Hindlimb muscle (tissue), 1 donor: Measurements from ENCODE around the gene TMPRSS4. TPM values are rescaled to one million over a fixed set of nuclear protein-coding genes. Genes with fewer than 3 reads are reported as not detected.
A peak's percentile ranks its signal among the peaks of the same experiment; 100 is the strongest.

Experiments
- DNase-seq: peaks from one replicate; pipeline ENCODE4 v3.0.0-alpha.2; 2013
- polyA plus RNA-seq: library from polyadenylated mRNA; unstranded; fragments of 120-200 nt; gene quantifications from one replicate; pipeline ENCODE4 v1.2.1, GENCODE V29; 2013; ENCODE audit not compliant: insufficient read length

Gene TMPRSS4
- polyA plus RNA-seq, 1 donor = 0.08 TPM

DNA sequence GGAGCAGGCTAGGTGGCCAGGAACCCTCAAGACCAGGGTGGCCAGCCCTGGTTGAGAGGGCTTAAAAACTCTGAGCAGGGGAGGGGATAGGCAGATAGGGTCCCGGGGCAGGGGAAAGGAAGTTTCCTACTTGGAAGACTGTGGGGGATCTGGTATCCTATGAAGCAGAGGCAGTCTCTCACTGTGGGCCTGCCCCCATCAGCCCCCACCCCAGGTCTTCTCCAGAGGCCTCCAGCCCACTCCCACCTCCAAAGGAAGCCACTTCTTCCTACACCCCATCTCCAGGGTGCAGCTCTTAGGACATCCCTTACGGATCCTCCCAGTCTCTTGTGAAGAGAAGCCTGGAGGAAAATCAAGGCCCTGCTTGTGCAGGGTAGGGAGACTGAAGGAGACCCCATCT, 59.5 kb downstream of the TMPRSS4 start:
- no peak for DNase-seq

DNA sequence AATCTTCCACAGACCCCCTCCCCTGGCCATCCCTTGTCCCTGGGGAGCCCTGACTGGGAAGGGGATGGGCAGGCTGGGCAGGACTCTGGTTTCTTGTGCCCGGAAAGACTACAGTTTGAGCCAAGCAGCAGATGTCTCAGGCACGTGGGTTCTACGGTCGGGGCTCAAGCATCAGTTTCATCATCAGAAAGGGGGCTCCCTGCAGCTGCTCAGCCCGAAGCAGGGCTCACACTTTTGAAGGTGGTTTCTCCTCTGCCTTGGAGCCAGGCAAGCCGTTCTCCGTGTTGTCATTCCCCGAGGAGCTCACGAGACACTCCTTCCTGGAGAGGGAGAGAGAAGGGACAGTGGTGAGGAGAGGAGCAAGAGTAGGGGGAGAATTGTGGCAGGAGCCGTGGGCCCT, 59.9 kb downstream of the TMPRSS4 start:
- DNase-seq = no peak

DNA sequence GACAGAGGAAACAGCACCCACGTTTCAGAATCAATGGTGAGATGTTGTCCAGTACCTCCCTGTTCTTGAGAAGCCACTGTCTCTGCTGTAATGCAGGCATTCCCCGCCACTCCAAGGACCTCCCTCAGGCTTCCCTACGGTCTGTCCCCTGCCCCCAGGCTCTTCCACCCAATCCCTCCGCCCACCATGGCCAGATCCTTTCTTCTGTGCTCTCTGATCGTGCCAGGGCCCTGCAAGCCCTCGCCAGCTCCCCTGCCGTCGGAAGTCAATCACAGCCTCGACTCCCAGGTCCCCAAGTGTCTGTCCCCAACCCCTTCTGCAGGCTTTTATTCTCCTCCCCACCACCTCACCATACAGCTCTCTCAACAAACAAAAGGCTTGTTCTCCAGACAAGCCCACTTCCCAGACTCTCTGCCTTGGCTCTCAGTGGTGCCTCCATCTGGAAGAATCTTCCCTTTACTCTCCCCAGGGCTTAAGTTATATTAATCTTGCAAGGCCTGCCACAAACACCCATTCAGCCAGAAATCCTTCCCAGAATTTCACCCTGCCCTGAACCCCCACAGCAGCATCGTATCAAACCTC, 62.1 kb downstream of the TMPRSS4 start:
- DNase-seq = no peak

DNA sequence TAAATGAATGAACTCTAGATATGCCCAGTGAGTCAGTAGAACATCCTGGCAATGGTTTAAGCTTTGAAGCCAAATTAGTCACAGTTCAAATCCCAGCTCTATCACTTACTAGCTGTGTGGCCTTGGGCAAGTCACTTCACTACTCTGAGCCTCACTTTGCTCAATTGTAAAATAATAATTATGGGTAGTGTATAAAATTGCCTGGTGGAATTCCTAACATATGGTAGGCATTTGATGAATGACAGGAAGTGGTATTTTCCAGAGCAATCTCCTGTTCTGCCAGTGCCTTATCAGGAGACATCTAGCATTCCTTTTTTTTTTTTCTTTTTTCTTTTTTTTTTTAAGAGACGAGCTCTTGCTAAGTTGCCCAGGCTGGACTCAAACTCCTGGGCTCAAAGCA, 62.7 kb downstream of the TMPRSS4 start:
- no peak for DNase-seq

DNA sequence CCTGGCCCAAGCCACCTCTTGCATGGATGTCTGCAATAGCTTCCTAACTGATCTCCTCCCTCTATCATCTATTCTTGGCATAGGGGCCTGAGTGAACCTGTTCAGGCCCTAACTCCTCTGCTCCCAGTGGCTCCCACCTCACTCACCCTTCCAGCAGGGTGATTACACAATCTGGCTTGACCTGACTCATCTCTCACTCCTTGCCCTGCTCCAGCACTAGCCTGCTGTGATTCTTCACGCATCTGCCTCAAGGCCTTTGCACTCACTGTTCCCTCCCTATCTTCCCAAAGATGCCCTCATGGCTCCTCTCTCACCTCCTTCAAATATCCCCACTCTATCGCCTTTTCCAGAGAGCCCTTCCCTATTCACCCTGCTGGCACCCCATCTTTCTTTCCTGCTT, 65.2 kb downstream of the TMPRSS4 start:
- no peak for DNase-seq

DNA sequence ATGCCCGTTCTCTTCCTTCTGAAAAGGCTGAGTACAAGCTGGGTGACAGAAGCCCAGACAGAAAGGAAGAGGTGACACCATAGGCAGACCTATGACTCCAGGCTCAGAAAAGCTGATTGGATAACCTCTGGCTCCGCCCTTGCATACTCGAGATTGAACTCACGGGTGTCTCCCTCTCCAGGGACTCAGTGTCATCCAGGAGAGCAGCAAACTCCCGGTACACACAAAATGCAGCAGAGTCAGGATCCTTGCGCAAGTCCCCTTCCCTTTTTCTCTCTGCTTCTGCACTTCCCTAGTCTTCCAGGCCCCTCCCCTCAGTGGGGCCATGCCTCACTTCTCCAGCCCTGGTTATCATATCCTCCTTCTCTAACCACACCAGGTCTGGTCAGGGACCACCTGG, 65.9 kb downstream of the TMPRSS4 start:
- no peak for DNase-seq

DNA sequence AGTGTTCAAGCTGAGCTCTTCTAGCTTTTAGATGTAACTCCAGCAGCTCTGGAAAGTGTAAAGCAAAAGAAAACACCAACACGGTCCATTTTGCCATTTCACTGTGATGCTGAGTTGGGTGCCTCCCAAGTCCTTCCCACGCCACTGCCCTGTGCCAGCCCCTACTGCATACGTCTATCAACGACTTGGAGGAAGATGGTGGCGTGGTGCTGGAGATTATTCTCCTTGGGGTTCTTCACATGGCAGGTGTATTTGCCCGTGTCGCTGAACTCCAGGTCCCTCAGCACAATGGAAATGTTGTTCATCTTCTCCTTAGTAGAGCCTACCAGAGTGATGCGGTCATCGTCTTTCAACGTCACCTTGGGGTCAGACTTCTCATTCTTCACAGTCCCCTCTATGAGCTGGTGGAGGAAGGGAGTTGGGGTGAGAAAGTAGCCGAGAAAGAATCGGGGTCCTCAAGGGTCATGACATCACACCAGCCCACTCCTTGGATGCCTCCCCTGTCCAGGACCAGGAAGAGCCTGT, 66.8 kb downstream of the TMPRSS4 start:
- no peak for DNase-seq

DNA sequence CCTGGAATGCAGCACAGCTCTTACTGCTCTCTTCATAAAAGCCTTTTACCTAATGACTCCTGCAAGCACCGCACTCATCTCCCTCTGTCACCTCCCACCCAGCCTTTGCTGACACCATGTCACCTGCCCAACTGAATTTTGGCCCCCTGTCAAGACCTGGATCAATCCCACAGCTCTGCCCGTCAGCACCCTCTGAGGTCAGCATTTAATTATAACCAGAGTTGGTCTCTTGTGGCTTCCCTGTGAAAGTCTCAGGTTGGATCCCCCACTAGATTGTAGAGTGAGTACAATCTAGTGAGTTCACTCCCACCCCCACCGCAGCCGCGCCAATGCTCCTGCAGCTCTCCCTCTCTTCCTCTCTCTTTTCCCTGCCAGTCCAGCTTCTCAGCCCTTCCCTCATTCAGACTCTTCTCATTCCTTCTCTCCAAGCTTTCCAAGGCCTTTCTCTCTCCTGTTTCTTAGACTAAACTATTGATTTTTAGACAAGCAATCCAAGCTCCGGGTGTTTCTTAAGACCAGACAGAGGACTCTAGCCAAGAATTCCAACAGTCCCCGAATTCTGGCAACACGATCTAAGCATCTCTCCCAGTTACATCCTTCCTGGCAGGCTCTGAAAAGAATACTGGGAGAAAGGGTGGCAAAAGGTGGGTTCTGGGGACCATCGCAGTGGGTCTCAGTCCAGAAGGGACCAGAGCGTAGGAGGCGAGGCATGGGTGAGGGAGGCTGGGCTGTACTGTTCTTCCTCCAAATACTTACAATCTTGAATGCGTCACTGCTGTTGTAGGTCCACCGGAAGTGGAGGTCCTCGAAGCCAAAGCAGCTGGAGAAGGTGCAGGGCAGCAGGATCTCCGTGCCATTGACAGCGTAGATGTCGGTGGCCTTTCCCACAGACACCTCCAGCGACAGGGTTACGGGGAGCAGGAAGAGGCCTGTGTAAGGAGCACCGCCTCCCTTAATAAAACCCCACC, 67.7 kb downstream of the TMPRSS4 start:
- no peak for DNase-seq

DNA sequence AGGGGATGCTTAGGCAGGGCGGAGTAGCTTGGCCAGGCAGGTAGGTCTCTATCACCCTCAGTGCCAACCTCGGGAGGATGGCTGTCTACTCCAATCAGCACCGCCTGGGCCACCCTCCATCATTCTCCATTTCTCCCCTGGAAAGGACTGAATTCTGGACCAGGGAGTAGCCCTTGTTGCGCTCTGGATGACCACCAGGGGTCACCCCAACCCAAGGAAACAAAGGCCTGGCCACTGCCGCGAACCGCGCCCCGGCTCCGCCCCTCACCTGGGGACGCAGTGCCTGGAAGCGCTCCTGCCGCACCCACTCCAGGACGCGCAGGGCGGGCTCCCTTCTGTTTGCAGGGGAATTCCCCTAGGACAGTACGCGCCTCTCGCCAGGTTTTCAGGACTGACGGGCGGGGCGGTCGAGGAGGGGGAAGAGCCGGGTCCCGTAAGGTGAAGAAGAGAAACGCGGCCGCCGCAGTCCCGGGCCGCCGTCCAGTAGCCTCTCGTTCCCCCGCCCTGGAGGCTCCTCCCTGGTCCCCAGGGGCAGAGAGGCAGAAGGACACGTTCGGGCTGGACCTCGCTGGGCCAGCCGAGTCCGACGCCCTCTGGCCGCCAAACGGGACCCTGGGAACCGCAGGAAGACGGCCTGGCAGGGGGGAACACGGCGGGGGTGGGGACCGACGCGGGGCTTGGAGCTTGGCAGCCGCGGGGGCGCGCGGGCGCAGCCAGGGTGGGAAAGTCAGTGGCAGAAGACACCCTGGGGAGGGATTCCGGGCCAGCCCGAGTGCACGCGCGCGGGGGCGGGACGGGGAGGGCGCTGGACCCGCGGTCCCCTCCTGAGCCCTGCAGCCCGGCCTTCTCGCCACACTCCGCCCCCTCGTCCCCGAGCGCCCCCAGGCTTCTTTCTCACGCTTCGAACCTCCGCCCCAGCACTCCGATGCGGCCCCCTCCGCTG, 68.7 kb downstream of the TMPRSS4 start:
- peak; percentile 77 for DNase-seq

DNA sequence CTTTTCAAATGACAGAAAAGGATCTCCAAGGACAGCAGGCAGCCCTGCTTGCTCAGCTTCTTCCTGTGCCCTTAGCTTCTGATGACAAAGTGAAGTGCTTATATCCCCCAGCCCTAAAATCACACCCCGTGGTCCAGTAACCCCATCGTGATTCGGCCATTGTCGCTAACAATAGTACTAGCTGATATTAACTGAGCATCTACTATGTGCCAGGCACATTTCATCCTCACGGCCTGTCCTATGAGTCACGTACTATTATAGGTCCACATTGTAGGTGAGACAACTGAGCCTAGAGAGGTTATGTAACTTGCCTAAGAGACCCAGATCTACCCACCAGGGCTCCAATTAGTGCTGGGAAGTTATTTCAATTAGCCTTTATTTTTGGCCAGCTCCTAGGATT, 69.7 kb downstream of the TMPRSS4 start:
- no peak for DNase-seq

DNA sequence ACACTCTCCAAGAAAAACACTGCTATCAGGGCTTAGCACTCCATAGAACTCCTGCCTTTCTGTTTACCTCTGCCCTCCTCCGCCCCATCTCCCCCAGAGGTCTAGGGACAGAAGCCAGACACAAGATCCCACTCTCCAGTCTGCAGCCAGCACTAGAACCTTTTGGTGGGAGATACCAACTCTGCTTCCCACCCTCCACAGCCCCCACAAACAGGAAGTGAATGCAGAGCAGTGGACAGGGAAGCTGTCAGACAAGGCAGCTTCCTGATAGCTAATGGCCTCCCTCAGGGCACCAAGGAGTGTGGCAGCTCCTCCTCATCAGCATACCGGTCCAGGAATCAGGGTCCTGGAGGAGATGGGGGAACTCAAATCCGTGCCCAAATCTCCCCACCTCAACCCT, 70.6 kb downstream of the TMPRSS4 start:
- DNase-seq = no peak

DNA sequence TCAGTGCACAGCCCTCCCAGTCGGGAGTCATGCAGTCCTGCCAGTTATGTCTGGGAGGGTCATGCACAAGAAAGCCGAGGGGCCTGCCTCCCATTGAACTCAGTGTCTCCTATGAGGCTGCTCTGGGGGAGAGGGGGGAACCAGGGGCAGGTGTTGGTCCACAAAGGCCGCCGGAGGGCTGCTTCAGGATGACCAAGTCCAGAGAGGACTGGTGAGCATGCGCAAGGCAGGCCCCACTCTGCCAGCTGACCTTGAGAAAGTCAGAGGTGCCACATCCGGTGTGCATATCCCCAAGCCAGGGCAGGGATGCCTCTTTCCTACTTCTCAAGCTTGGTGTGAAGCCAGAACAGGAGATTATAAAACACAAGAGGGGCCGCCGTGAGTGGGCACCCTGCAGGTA, 71.4 kb downstream of the TMPRSS4 start:
- no peak for DNase-seq

DNA sequence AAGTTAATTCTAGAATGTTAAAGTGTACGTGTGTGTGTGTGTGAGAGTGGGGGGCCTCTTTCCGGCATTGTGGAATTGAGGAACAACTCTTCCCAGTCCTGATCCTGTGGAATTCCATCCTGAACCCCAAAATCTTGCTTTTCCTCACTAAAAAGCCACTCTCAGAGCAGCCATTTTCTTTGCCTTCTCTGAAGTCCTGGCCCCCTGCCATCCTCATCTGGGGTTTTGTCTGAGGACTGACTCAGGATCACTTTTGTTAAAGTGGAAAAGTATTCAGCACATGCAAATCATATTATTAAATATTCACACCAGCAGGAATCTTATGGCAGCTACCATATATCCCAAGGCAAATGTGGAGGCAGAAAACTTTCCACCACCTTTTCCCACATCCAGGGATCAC, 72.0 kb downstream of the TMPRSS4 start:
- no peak for DNase-seq

DNA sequence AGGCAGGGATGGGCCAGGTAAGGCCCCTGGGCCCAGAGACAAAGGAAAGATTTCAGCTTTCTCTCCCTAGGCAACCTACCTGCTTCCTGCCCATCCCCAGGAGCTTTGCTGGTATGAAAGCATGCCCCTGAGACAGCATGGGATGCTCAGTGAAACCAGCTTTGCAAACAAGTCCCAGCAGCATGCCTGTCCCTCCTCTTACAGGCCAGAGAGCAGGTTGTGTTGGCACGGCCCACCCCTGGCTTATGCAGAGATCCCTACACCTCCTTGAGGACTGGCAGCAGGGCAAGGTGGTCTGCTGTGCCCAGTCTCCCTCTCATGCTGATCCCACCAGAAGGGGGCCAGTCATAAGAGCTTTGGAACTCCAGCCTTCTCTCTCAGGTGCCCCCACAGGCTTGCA, 72.6 kb downstream of the TMPRSS4 start:
- DNase-seq = no peak

DNA sequence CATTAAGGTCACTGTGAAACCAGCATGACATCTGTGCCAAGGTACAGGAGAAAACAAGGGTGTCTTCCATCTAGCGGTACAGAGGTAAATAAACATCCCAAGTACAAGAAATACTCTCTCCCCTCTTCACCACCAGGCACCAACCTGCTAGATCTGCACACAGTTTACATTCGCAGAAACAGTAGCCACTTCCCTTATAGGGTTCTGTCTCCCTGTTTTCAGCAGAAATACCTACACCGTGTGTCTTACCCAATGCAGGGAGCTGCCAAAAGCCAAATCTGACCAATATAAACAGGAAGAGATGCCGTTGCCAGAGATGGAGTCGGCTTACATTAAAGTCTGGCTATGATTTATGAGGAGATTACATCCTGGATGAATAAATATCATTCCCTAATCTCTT, 74.6 kb downstream of the TMPRSS4 start:
- no peak for DNase-seq

DNA sequence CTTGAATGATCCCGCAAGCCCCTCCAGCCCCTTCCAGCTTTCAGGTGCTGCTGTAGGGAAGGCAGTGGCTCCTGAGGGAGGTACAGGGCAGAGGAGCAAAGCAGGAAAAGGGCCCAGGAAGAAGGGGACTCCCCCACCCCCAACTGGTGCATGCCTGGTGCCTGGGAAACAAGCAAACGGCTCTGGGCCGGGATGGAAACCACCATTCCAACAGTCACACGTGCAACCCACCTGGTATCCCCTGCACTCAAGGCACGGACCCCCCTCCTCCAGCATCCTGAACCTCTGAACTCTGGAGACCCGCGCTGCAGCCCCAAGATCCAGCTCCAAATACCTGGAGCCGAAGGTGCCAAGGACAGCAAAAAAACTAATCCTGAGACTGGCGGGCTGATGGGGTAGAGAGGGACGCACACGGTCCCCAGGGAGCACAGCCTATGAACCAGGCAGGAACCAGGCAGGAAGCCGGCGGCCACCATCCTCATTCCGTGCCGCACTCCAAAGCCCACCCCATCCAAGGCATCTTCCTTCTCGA, 75.2 kb downstream of the TMPRSS4 start:
- no peak for DNase-seq

DNA sequence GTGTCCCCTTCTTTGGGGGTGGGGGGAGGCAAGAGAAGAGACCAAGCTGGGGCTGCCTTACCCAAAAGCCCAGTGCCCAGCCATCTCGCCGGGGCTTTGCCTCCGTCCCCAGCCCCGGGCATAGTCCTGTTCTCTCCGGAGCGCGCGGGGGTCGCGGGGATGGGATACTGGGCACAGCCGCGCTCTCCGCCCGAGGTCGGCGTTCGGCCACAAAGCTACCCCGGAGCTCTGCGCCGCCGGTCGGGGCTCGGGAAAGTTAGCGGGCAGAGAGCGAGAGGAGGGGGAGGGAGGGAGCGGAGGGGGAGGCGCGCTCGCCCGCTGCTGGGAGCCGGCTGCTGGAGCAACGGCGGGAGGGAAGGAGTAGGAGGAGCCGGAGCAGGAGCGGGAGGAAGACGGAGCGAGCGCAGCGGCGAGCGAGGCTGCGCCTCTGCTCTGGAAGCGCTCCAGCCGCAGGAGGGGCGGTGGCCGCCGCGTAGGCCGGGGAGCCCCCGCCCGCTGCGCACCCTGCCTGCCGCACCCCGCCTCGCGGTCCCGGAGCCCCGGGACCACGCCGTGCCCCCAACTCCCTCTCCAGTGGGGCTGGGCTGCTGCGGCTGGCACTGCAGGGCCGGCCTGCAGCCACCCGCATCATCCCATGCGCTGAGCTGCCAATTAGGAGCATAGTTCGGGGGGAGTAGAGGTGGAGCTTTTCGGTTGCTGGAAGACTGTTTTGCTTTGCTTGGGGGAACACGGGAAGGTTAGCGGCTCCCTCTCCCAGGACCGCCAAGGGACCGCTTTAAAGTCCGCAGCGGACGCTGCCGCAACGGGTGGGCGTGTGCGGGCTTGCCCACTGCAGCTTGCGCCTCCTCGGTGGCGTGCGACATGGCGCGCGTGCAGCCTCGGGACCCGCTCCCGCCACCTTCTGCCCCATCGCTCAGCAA, 75.9 kb downstream of the TMPRSS4 start, which contains the start of gene SCN4B:
SCN4B (minus strand) TSS at position 272 of the 920 bp plus-strand sequence; CDS start at position 122, 150 bp downstream.
- peak; percentile 80 for DNase-seq

DNA sequence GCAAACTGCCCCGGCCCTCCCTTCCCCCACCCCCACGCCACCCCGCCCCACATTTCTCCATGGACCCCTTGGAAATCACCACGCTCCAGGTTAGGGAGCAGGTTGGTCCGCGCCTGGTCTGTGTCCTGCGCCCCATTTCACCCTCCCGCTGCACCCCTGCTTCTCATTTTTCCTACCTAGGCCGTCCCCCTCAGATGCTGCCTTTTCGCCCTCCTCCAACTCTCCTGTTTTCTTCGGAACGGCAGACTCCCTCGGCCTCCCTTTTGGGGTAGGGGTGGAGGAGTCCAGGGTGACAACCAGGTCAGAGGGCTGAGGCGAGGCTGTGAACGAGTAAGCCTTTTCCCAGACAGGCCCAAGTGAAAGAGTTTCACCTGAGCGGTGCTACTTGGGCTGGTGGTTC, 76.6 kb downstream of the TMPRSS4 start:
- no peak for DNase-seq

DNA sequence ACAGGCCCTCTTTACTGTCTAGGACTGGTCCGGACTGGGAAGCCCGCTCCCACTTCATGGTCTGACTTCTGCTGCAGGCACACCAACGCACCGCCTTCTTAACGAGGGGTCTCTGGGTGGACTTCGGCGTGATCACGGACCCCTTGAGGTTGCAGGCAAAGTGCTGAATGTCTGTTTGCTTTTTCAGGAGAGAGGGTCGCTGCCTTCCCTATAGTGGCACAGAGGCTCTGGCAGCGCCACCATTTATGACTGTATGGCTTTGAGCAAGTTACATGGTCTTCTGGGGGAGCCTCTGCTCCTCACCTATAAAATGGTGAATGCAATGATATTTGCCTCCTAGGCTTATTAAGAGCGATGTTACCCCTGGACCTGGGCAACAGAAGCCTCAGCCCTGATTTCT, 77.1 kb downstream of the TMPRSS4 start:
- DNase-seq = no peak

DNA sequence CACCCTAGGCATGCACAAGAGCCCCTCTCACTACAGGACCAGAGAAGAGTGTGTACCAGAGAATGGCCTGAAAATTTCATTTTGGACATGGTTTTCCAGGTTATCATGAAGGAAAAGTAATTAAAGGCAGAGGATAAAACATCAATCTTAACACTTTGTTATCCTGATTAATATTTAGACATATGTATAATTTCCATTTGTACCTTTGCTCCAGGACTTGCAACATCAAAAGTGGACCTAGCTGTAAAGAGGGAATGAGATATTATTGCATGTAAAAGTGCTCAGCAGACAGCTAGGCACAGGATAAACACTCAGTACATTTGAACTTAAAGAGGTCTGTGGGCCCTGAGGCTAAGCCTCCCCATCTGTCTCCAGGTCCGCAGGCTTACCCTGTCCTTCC, 77.8 kb downstream of the TMPRSS4 start:
- DNase-seq = no peak
